ENCODE data around the gene NR3C1. TPM values are rescaled to one million over a fixed set of nuclear protein-coding genes. Genes with fewer than 3 reads are reported as not detected.
"Not testable (repeated sequence)": the region's sequence is repeated elsewhere in the genome, so short reads cannot be mapped to it uniquely, and the experiment has no call there.

The NR3C1 gene
- total RNA-seq, 1 donor from 2014 or later, result 44.6 TPM

- TF ChIP-seq, protein P1, sequence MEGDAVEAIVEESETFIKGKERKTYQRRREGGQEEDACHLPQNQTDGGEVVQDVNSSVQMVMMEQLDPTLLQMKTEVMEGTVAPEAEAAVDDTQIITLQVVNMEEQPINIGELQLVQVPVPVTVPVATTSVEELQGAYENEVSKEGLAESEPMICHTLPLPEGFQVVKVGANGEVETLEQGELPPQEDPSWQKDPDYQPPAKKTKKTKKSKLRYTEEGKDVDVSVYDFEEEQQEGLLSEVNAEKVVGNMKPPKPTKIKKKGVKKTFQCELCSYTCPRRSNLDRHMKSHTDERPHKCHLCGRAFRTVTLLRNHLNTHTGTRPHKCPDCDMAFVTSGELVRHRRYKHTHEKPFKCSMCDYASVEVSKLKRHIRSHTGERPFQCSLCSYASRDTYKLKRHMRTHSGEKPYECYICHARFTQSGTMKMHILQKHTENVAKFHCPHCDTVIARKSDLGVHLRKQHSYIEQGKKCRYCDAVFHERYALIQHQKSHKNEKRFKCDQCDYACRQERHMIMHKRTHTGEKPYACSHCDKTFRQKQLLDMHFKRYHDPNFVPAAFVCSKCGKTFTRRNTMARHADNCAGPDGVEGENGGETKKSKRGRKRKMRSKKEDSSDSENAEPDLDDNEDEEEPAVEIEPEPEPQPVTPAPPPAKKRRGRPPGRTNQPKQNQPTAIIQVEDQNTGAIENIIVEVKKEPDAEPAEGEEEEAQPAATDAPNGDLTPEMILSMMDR (IDR thresholded peaks at IDR 0.05), result no peak
- no peaks in the 10 kb centered on the region for H3K36me3 Mint-ChIP-seq (ENCODE audit: low read depth)
- no peaks in the 10 kb centered on the region for H3K27me3 Mint-ChIP-seq (ENCODE audit: low read depth)
- no peaks in the 10 kb centered on the region for H3K9me3 Mint-ChIP-seq (ENCODE audit: low read depth)
- H3K27ac Mint-ChIP-seq (ENCODE audit: unreplicated experiment), result no peak overlapping the region
- H3K4me1 Mint-ChIP-seq (ENCODE audit: low read depth), result peaks cover 27% of the 10 kb centered on the region
- no peak for DNase-seq (ENCODE audit: low spot score)
- H3K4me3 Mint-ChIP-seq (ENCODE audit: unreplicated experiment), result no peak overlapping the region
Measured at GRCh38 chr5:143329843-143330242, 73.6 kb downstream of the NR3C1 start.

GRCh38 chr5:143328589-143329220 is 74.8 kb downstream of the NR3C1 start:
- no peak overlapping the region for H3K4me3 Mint-ChIP-seq (ENCODE audit: unreplicated experiment)
- no peaks in the 10 kb centered on the region for H3K27me3 Mint-ChIP-seq (ENCODE audit: low read depth)
- H3K27ac Mint-ChIP-seq (ENCODE audit: unreplicated experiment), result no peak overlapping the region
- no peaks in the 10 kb centered on the region for H3K36me3 Mint-ChIP-seq (ENCODE audit: low read depth)
- TF ChIP-seq, protein P1 (IDR thresholded peaks at IDR 0.05), result no peak
- peaks cover 16% of the 10 kb centered on the region for H3K4me1 Mint-ChIP-seq (ENCODE audit: low read depth)
- no peak for DNase-seq (ENCODE audit: low spot score)
- no peaks in the 10 kb centered on the region for H3K9me3 Mint-ChIP-seq (ENCODE audit: low read depth)

GRCh38 chr5:143325086-143325485 is 78.4 kb downstream of the NR3C1 start:
- H3K36me3 Mint-ChIP-seq (ENCODE audit: low read depth); H3K27ac Mint-ChIP-seq (ENCODE audit: unreplicated experiment); H3K9me3 Mint-ChIP-seq (ENCODE audit: low read depth); DNase-seq (ENCODE audit: low spot score); H3K27me3 Mint-ChIP-seq (ENCODE audit: low read depth); H3K4me3 Mint-ChIP-seq (ENCODE audit: unreplicated experiment): not testable (repeated sequence)
- peaks cover 16% of the 10 kb centered on the region for H3K4me1 Mint-ChIP-seq (ENCODE audit: low read depth)

DNA sequence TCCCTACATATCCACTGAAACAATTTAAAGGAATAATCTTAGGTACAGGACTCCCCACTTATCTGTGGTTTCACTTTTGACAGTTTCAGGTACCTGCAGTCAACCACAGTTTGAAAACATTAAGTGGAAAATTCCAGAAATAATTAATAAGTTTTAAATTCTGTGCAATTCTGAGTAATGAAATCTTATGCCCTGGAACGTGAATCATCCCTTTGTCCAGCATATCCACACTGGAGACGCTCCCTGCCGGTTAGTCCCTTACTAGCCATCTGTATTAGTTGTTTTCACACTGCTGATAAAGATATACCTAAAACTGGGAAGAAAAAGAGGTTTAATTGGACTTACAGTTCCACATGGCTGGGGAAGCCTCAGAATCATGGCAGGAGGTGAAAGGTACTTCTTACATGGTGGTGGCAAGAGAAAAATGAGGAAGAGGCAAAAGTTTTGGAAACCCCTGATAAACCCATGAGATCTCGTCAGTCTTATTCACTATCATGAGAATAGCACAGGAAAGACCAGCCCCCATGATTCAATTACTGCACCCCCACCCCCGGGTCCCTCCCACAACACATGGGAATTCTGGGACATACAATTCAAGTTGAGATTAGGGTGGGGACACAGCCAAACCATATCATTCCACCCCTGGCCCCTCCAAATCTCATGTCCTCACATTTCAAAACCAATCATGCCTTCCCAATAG is 80.4 kb downstream of the NR3C1 start:
- not testable (repeated sequence) for H3K4me3 Mint-ChIP-seq (ENCODE audit: unreplicated experiment); H3K9me3 Mint-ChIP-seq (ENCODE audit: low read depth); H3K36me3 Mint-ChIP-seq (ENCODE audit: low read depth); H3K27me3 Mint-ChIP-seq (ENCODE audit: low read depth); DNase-seq (ENCODE audit: low spot score)
- Mint-ChIP-seq H3K27ac (ENCODE audit: unreplicated experiment) (peak overlapping the region; percentile 30), H3K4me1 (ENCODE audit: low read depth) (peaks cover 20% of the 10 kb centered on the region)
- TF ChIP-seq, protein P1 (IDR thresholded peaks at IDR 0.05), result peak; percentile 37

DNA sequence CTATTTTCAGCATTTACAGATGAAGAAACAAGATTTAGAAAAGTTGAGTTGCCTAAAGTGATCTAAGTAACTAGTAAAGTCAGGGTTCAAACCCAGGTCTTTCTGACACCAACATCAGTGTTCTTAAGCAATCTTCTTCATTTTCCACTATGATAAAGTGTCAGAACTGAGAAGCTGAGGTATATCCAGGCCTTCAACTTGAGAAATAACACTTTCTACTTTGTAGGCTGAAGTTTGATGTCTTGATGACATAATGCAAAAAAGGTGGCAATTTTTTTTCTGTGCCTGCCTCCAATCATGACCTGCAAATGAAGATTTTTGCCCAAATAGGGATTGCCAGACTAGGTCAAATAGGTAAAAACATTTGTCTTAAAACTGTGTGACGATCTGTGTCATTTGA is 81.3 kb downstream of the NR3C1 start:
- Mint-ChIP-seq H3K36me3 (ENCODE audit: low read depth) (no peaks in the 10 kb centered on the region), H3K4me3 (ENCODE audit: unreplicated experiment) (no peak overlapping the region), H3K9me3 (ENCODE audit: low read depth) (no peaks in the 10 kb centered on the region), H3K27ac (ENCODE audit: unreplicated experiment) (no peak overlapping the region), H3K27me3 (ENCODE audit: low read depth) (no peaks in the 10 kb centered on the region), H3K4me1 (ENCODE audit: low read depth) (peaks cover 23% of the 10 kb centered on the region)
- DNase-seq (ENCODE audit: low spot score), result no peak
- TF ChIP-seq, protein P1 (IDR thresholded peaks at IDR 0.05), result no peak

All from chondrocyte (in vitro differentiated cells).